Dermis blood vessel endothelial cell (primary cell): ENCODE data around the gene PARD3B. TPM values are rescaled to one million over a fixed set of nuclear protein-coding genes. Genes with fewer than 3 reads are reported as not detected.

Source experiments
- DNase-seq: peaks from one replicate; pipeline ENCODE4 v3.0.0; 2010
- total RNA-seq: library from RNA; depleted of rRNA; stranded (reverse); fragments of >200 nt; gene quantifications from 2 replicates; pipeline ENCODE4 v1.2.3, GENCODE V29; 2014

PARD3B gene
- total RNA-seq, 1 donor from 2014 or later, result 13.3 TPM

- no peak for DNase-seq
Measured at GRCh38 chr2:205662206-205662965, 1117.1 kb downstream of the PARD3B start.

GRCh38 chr2:205665791-205666190 lies 1120.5 kb downstream of the PARD3B start:
- peak; percentile 11 for DNase-seq
